ENCODE data around the gene MICAL2.

Gene MICAL2

DNA sequence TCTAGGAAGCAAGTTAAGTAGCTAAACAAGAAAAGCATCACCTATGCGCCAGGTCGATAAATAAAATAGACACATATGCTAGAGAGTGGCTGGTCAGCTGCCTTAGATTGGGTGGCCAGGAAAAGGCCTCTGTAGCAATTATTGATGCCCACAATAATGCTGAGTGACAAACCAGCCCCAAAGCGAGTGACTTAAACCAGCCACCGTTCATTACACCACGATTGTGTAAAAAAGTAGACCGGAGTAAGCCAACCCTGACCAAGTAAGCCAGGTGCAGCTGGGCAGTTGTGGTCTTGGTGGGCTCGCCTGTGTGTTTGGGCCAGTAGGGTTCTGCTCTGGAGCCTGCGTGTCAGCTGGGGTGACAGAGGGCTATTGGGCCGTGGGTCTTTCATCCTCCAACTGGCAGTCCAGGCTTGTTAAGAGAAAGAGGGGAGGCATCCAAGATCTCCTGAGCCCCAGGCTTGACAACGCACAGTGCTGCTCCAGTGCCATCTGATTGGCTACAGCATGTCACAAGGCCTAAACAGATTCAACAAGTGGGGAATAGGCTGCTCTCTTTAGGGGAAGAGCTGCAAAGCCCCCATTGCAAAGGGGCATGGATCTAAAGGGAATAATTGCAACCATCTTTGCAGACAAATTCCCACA lies 166.6 kb downstream of the MICAL2 start:
- no peak for DNase-seq

DNA sequence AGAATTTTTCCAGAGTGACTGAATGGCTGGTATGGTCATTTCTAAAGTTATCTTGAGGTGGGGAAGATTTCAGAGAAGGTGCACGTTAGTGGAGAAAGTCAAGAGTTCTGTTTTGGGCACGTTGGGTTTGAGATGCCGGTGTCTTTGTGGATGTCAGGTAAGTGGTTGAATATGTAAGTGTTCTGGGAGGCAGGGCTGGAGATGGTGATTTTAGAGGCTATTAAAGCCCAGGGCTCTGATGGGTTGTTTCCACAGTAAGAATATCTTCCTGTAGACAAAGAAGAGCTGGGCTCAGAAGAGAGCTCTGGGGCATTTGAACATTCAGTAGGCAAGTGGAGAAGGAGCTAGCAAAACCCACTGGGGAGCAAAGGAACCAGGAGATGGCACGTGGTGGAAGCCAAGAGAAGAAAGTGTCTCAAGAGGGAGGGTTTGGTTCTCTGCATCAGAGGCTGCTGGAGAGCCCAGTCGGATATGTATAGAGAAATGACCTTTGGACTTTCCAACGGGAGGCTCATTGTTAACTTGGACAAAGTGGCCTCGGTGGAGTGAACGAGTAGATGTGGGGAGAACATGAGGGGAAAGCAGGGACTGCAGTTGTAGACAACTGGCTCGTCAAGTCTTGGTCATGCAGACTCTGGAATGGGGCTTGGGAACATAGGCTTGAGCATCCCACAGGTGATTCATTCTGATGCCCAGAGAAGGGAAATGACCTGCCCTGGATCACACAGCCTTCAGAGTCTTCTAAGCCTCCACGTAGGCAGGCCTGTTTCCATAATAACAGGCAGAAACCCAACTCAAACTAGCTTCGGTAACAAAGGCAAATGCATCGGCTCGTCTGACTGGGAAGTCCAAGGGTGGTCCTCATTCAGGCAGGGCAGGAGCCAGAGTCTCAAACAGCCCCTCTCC lies 168.6 kb downstream of the MICAL2 start:
- no peak for DNase-seq

DNA sequence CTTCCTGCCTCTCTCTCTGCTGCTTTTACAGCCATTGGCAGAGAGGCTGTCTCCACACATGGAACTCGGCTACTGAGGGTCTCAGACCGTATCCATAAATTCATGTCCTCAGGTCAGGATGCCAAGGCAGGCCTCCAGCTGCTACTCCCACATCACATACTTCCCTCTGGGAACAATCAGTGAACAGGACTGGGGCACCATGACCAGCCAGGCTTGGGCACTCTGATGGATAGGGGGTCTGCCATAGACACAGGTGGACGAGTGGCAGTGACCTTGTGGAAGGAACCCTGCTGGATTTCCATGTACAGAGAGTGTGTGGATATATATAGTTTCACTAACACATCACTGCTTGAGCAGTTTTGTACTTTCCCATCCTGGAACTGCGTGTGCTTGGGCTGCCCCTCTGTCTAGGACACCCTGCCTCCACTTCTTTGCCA lies 169.3 kb downstream of the MICAL2 start:
- DNase-seq, result no peak

GRCh38 chr11:12280199-12280837 lies 169.9 kb downstream of the MICAL2 start:
- no peak for DNase-seq

GRCh38 chr11:12280838-12281565 lies 170.6 kb downstream of the MICAL2 start:
- DNase-seq, result no peak

- DNase-seq, result peak; percentile 69
These were observed 171.4 kb downstream of the MICAL2 start for GRCh38 chr11:12281571-12282478.

- DNase-seq, result no peak
These were observed 172.3 kb downstream of the MICAL2 start for GRCh38 chr11:12282676-12283075.

DNA sequence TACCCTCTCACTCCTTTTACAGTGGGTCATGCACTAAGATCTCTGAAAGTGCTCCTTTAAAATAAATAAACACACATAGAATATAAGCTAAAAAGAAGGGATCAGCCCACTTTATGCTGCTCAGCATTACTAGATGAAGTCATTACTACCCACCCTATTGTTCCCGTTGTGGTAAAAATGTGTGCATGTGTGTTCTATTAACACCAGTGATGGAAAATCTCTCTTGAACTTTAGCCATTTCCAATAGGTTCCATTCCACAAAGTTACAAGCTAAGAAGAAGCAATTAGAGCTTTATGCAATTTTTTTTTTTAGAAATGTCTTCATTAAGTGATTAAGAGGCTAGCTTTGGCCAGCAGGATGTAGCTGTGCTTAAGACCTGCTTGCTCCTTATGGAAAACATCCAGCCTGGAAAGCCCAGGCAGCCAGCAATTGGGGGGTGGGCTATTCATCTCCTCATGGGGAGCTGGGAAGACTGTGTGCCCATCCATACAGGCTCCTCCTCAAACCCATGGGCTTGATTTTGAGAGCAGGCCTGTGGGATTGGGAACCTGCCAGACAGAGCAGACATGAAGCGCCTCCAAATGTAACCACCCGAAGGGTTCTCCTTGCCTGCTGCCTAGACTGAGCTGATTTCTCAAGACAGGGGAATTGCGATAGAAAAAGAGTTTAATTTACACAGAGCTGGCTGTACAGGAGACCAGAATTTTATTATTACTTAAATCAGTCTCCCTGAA lies 174.1 kb downstream of the MICAL2 start:
- no peak for DNase-seq

DNA sequence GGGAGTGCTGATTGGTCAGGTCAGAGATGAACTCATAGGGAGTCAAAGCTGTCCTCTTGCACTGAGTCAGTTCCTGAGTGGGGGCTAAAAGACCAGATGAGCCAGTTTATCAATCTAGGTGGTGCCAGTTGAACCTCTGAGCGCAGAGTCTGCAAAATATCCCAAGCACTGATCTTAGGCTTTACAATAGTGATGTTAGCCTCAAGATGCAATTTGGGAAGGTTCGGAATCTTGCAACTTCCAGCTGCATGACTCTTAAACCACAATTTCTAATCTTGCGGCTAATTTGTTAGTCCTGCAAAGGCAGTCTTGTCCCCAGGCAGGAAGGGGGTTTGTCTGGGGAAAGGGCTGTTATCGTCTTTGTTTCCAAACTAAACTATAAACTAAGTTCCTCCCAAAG lies 174.7 kb downstream of the MICAL2 start:
- DNase-seq, result no peak

- no peak for DNase-seq
These were observed 175.4 kb downstream of the MICAL2 start for GRCh38 chr11:12285811-12286222.

GRCh38 chr11:12286606-12287005 lies 176.2 kb downstream of the MICAL2 start:
- no peak for DNase-seq

DNA sequence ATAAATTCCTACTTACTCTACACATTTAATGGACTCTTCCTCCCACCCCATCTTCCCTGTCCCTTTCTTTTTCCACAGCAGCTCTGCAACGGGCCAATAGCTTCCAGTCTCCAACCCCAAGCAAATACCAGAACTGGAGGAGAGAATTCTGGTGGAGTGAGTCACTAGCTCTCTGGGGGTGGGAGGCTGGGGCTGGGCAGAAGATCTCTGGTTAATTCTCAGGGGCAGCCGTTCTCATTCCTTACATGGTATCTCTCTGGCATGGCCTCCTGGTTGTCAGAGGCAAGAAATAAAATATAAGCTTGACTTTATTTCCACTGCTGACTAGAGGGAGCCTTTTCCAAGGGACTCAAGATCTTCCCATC lies 176.6 kb downstream of the MICAL2 start:
- no peak for DNase-seq

DNA sequence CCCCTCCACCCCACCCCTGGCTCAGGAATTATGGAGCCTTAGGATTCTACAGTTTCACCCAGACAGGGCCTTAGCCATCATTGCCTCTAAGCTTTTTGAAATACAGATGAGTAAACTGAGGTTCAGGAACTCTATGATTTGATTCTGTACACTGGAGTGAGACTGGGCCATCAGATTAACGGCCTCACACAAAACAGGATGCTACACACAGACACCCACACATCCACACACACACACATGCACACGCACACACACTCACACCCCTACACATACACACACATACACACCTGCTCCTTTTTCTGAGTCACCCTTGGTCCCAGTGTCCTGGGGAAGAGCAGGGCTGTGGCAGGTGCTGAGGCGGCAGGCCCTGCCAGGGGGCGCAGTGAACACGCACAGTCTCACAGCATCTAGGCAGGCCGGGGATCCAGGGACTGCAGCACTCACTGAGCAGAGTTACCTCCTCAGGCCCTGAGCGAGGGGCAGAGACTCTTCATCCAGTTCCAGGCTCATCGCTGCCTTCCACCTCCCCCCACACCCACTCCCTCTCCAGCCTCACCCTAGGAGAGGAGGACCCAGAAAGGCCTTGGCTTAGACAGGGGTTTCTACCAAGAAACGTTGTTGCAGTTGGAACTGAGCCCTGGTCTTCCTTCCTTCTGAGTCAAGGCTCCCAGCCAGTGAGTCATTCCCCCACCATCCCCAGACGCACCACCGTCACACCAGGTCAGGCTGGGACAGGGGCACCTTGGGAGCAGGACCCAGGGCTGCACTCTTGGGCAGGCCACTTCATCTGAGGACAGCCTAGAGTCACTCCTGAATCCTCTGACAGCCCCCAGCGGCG lies 177.2 kb downstream of the MICAL2 start:
- peak; percentile 65 for DNase-seq

GRCh38 chr11:12288212-12288930 lies 178.0 kb downstream of the MICAL2 start:
- DNase-seq, result peak; percentile 95

GRCh38 chr11:12288931-12289666 lies 178.7 kb downstream of the MICAL2 start:
- DNase-seq, result peak; percentile 46

GRCh38 chr11:12289667-12290476 lies 179.5 kb downstream of the MICAL2 start:
- DNase-seq, result no peak

DNA sequence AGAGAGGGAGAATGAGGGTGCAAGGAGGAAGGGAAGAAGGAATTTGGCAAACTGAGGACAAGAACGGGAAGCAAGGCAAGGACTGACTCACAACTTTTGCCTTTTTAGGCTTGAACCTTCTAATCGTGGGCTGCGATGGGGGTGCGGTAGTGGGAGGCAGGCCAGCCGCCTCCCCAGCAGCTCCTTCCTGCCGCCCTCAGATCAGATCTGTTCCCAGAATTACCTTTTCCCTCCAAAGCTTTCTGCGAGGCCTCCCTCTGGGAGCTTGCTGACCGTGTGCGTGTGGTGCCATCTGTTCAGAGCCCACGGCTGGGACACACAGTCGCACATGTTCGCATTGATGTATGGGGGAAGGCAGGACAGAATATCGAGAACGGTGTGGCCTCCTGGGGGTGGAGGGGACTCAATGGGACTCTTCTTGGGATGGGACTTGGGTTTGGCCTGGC lies 180.1 kb downstream of the MICAL2 start:
- no peak for DNase-seq

DNA sequence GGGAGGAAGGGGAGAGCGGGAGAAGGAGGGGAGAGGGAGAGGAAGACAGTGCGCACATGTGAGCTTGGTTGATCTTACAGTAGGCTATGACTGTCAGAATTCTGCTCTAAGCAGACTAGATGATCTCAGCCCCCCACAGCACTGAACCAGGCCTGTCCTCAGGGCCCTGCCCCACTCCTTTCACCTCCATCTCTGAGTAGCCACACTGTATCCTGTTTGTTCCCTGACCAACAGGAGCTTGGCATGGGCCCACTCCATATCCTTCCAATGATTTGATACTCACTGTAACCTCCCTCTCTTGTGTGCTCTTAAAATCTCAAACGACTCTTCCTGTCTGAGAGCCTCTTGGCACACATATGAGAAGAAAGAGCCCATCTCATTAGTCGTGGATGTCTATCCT lies 180.9 kb downstream of the MICAL2 start:
- DNase-seq, result no peak

Measured in NCI-H1092 (cell line).